Measurements from ENCODE around the gene AP2M1. TPM values are rescaled to one million over a fixed set of nuclear protein-coding genes. Genes with fewer than 3 reads are reported as not detected.

The AP2M1 gene
- total and polyA plus RNA-seq, 2 of the 13 experiments (the other 11 are each of a cell fraction or from before 2014, with no cell fraction given), result 126 to 146 TPM

GRCh38 chr3:184185461-184186183 is 11.0 kb downstream of the AP2M1 start (continued):
- peak; percentile 29; the same call in 1 of the 2 replicates for TF ChIP-seq SALL2 (CRISPR knock-in tag; IDR thresholded peaks at IDR 0.05)
- TF ChIP-seq, protein P1, sequence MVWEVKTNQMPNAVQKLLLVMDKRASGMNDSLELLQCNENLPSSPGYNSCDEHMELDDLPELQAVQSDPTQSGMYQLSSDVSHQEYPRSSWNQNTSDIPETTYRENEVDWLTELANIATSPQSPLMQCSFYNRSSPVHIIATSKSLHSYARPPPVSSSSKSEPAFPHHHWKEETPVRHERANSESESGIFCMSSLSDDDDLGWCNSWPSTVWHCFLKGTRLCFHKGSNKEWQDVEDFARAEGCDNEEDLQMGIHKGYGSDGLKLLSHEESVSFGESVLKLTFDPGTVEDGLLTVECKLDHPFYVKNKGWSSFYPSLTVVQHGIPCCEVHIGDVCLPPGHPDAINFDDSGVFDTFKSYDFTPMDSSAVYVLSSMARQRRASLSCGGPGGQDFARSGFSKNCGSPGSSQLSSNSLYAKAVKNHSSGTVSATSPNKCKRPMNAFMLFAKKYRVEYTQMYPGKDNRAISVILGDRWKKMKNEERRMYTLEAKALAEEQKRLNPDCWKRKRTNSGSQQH (CRISPR knock-in tag; IDR thresholded peaks at IDR 0.05; ENCODE audit: low read depth), result no peak; the same call in 1 of the 2 replicates
- no peak for TF ChIP-seq HHEX (CRISPR knock-in tag; IDR thresholded peaks at IDR 0.05)
- no peak; the same call in 1 of the 2 replicates for TF ChIP-seq YEATS4 (CRISPR knock-in tag; IDR thresholded peaks at IDR 0.05; ENCODE audit: borderline replicate concordance)
- no peak for TF ChIP-seq ZFY (CRISPR knock-in tag; IDR thresholded peaks at IDR 0.05)
- no peak for TF ChIP-seq ZNF33A (CRISPR knock-in tag; IDR thresholded peaks at IDR 0.05; ENCODE audit: borderline replicate concordance)
- peak; percentile 51; the same call in 1 of the 2 replicates for TF ChIP-seq BRF2 (CRISPR knock-in tag; IDR thresholded peaks at IDR 0.05)
- TF ChIP-seq, protein P2, sequence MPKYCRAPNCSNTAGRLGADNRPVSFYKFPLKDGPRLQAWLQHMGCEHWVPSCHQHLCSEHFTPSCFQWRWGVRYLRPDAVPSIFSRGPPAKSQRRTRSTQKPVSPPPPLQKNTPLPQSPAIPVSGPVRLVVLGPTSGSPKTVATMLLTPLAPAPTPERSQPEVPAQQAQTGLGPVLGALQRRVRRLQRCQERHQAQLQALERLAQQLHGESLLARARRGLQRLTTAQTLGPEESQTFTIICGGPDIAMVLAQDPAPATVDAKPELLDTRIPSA (CRISPR knock-in tag; IDR thresholded peaks at IDR 0.05; ENCODE audit: borderline replicate concordance), result no peak; the same call in 1 of the 2 replicates
- no peak for TF ChIP-seq ZNF670 (CRISPR knock-in tag; IDR thresholded peaks at IDR 0.05; ENCODE audit: borderline replicate concordance)
- no peak; the same call in 1 of the 2 replicates for TF ChIP-seq SRY (CRISPR knock-in tag; IDR thresholded peaks at IDR 0.05)
- TF ChIP-seq RXRA (CRISPR knock-in tag; IDR thresholded peaks at IDR 0.05), result 0 out of 2 replicates have a peak, but pooled peaks have one; percentile 43
- peak; percentile 27 for TF ChIP-seq SKI (IDR thresholded peaks at IDR 0.05; ENCODE audit: partially characterized antibody)
- TF ChIP-seq RFX1 (IDR thresholded peaks at IDR 0.05), result no peak
- TF ChIP-seq XRCC5 (optimal IDR thresholded peaks at IDR 0.05; ENCODE audit: low read length), result peak; percentile 41
- no peak for TF ChIP-seq SRSF4 (IDR thresholded peaks at IDR 0.05; ENCODE audit: low read depth, low read length, poor library complexity, severe bottlenecking)
- TF ChIP-seq NFE2 (CRISPR knock-in tag; IDR thresholded peaks at IDR 0.05), result no peak
- TF ChIP-seq RCOR2 (CRISPR knock-in tag; IDR thresholded peaks at IDR 0.05), result no peak
- TF ChIP-seq ZNF775 (CRISPR knock-in tag; IDR thresholded peaks at IDR 0.05; ENCODE audit: borderline replicate concordance), result no peak
- peak; percentile 41; the same call in 1 of the 2 replicates for TF ChIP-seq SUZ12 (IDR thresholded peaks at IDR 0.05; ENCODE audit: low read depth, low read length)
- TF ChIP-seq, protein P3, sequence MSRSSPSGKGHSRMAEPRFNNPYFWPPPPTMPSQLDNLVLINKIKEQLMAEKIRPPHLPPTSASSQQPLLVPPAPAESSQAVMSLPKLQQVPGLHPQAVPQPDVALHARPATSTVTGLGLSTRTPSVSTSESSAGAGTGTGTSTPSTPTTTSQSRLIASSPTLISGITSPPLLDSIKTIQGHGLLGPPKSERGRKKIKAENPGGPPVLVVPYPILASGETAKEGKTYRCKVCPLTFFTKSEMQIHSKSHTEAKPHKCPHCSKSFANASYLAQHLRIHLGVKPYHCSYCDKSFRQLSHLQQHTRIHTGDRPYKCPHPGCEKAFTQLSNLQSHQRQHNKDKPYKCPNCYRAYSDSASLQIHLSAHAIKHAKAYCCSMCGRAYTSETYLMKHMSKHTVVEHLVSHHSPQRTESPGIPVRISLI (CRISPR knock-in tag; IDR thresholded peaks at IDR 0.05; ENCODE audit: borderline replicate concordance), result peak; percentile 35; the same call in 1 of the 2 replicates
- peak; percentile 68 for TF ChIP-seq GATA4 (IDR thresholded peaks at IDR 0.05; ENCODE audit: borderline replicate concordance, low read depth)
- TF ChIP-seq ZNF691 (CRISPR knock-in tag; IDR thresholded peaks at IDR 0.05; ENCODE audit: borderline replicate concordance, low read depth), result no peak; the same call in 1 of the 2 replicates
- TF ChIP-seq ZNF124 (CRISPR knock-in tag; IDR thresholded peaks at IDR 0.05), result no peak
- peak; percentile 63 for TF ChIP-seq SALL1 (CRISPR knock-in tag; IDR thresholded peaks at IDR 0.05)
- no peak; the same call in 1 of the 2 replicates for TF ChIP-seq NRL (CRISPR knock-in tag; IDR thresholded peaks at IDR 0.05; ENCODE audit: borderline replicate concordance)
- TF ChIP-seq ZNF3 (CRISPR knock-in tag; IDR thresholded peaks at IDR 0.05), result no peak; the same call in 1 of the 2 replicates
